Smooth muscle cell (in vitro differentiated cells): Measurements from ENCODE around the gene TMEM273. TPM values are rescaled to one million over a fixed set of nuclear protein-coding genes. Genes with fewer than 3 reads are reported as not detected.

Experiments
- DNase-seq: peaks from one replicate; lab custom pipeline; 2025; ENCODE audit not compliant: unreplicated experiment; lab: John Stamatoyannopoulos, UW
- H2AFZ ChIP-seq: fragments of 200-600 bp; sonication (generic); 2 replicates; pipeline ENCODE4 v1.6.0; 2016; ENCODE audit warnings: antibody characterized with exemption, low read depth, mild to moderate bottlenecking
- H3F3A ChIP-seq: fragments of 200-600 bp; sonication (generic); 2 replicates; pipeline ENCODE4 v1.6.0; 2017; ENCODE audit warnings: antibody characterized with exemption, low read depth
- H3K27ac ChIP-seq: fragments of 200-600 bp; sonication (generic); 2 replicates; pipeline ENCODE4 v1.5.1; 2016; ENCODE audit warnings: low read depth, mild to moderate bottlenecking
- H3K27me3 ChIP-seq: fragments of 200-600 bp; sonication (generic); 2 replicates; pipeline ENCODE4 v1.6.1; 2016; ENCODE audit warnings: low read depth, mild to moderate bottlenecking
- H3K36me3 ChIP-seq: fragments of 200-600 bp; sonication (generic); 2 replicates; pipeline ENCODE4 v1.5.1; 2016; ENCODE audit warnings: low read depth
- H3K4me1 ChIP-seq: fragments of 200-600 bp; sonication (generic); 2 replicates; pipeline ENCODE4 v1.5.1; 2016; ENCODE audit warnings: low read depth
- H3K4me2 ChIP-seq: fragments of 200-600 bp; sonication (generic); 2 replicates; pipeline ENCODE4 v1.6.0; 2016; ENCODE audit warnings: mild to moderate bottlenecking
- H3K4me3 ChIP-seq: fragments of 200-600 bp; sonication (generic); 2 replicates; pipeline ENCODE4 v1.5.1; 2016; ENCODE audit warnings: mild to moderate bottlenecking
- H3K79me2 ChIP-seq: fragments of 200-600 bp; sonication (generic); 2 replicates; pipeline ENCODE4 v1.6.0; 2016; ENCODE audit warnings: low read depth, mild to moderate bottlenecking
- H3K9ac ChIP-seq: fragments of 200-600 bp; sonication (generic); 2 replicates; pipeline ENCODE4 v1.6.0; 2016; ENCODE audit warnings: low read depth
- H3K9me3 ChIP-seq: fragments of 200-600 bp; sonication (generic); replicated peaks from 2 replicates; pipeline ENCODE4 v1.5.1; 2016; ENCODE audit warnings: low read depth
- H4K20me1 ChIP-seq: fragments of 200-600 bp; sonication (generic); 2 replicates; pipeline ENCODE4 v1.6.0; 2016; ENCODE audit warnings: low read depth
- WGBS: methylation state at CpG from one replicate; pipeline ENCODE4 v1.1.7; 2016; ENCODE audit warnings: low lambda C conversion rate; 5-methylcytosine and 5-hydroxymethylcytosine counted together
- polyA plus RNA-seq: library from polyadenylated mRNA; unstranded; fragments of >200 nt; fragmentation: Nextera tagmentation; extraction: Ambion mirVana; gene quantifications from 2 replicates; pipeline ENCODE4 v1.2.1, GENCODE V29; 2016
- total RNA-seq: library from RNA; depleted of rRNA; stranded (reverse); fragments of >200 nt; gene quantifications from 2 replicates; pipeline ENCODE4 v1.2.3, GENCODE V29; 2014
- TF ChIP-seq, protein P1 (sequence below): fragments of 200-600 bp; sonication (generic); IDR thresholded peaks from 2 replicates; pipeline ENCODE4 v1.5.1; 2017; ENCODE audit warnings: borderline replicate concordance, mild to moderate bottlenecking, antibody characterized with exemption; ENCODE audit not compliant: insufficient read depth, poor library complexity, severe bottlenecking

TMEM273 gene
- total and polyA plus RNA-seq, 2 experiments from 2014 or later: 0.09 TPM; not detected in 1

GRCh38 chr10:49177391-49178355, 10.5 kb downstream of the TMEM273 start:
- Histone ChIP-seq H3K4me2 (peak overlapping the region; percentile 42), H2AFZ (peak overlapping the region; percentile 8), H3K27me3 (no peaks in the 10 kb centered on the region), H3K4me3 (no peak overlapping the region), H3K36me3 (no peaks in the 10 kb centered on the region), H3K9ac (peak overlapping the region; percentile 78), H3K27ac (peak overlapping the region; percentile 90), H3K4me1 (peaks cover 4% of the 10 kb centered on the region), H3K79me2 (no peaks in the 10 kb centered on the region), H3F3A (peaks cover 5% of the 10 kb centered on the region), H3K9me3 (no peaks in the 10 kb centered on the region), H4K20me1 (no peaks in the 10 kb centered on the region)
- 42% methylated on average over 9 of the region's 9 CpGs for WGBS
- DNase-seq: no peak
- TF ChIP-seq, protein P1, sequence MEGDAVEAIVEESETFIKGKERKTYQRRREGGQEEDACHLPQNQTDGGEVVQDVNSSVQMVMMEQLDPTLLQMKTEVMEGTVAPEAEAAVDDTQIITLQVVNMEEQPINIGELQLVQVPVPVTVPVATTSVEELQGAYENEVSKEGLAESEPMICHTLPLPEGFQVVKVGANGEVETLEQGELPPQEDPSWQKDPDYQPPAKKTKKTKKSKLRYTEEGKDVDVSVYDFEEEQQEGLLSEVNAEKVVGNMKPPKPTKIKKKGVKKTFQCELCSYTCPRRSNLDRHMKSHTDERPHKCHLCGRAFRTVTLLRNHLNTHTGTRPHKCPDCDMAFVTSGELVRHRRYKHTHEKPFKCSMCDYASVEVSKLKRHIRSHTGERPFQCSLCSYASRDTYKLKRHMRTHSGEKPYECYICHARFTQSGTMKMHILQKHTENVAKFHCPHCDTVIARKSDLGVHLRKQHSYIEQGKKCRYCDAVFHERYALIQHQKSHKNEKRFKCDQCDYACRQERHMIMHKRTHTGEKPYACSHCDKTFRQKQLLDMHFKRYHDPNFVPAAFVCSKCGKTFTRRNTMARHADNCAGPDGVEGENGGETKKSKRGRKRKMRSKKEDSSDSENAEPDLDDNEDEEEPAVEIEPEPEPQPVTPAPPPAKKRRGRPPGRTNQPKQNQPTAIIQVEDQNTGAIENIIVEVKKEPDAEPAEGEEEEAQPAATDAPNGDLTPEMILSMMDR: no peak

DNA sequence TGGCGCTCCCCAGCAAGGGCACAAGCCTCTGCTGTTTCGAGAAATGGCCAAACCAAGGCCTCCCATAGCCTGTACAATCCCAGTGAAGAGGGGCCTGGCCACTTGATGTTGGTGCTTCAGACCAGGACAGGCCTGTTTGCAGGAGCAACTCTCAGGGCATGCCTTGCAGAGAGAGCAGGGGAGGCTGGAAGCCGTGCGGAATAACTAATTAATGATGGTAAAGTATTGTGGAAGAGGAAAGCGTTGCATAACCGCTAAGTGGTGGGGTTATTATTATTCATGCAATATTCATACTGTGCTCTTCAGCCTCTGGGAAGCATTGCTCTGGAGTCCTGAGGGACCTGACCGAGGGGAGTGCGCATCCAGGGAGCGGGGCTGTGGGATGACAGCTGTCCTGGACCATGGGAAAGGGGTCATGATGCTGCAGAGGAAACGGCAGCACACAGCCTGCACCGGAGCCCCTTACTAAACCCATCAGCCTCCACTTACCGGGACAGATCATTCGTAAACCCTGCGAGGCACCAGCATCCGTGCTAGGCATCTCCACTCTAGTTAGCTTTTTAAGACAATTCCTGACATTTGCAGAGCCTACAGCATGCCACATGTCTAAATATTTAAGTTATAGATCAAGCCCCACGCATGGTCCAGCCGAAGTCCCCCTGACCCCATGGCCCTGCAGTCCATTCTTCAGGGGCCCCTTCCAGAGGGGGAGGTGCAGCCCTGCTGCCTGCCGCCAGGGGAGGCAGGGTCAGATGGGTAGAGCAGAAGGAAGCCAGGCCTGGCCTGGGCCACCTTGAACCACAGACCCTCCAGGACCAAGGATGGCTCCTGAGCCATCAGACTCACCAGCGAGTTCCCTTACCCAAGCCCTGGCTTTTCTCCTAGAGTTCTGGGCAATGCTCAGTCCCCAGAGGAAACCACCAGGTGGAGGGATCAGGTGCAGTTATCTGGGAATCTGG, 11.6 kb downstream of the TMEM273 start:
- Histone ChIP-seq H3K9ac (peak overlapping the region; percentile 73), H3K79me2 (no peaks in the 10 kb centered on the region), H4K20me1 (no peaks in the 10 kb centered on the region), H3K27me3 (no peaks in the 10 kb centered on the region), H2AFZ (peak overlapping the region; percentile 8), H3K9me3 (no peaks in the 10 kb centered on the region), H3K4me2 (peak overlapping the region; percentile 42), H3K4me1 (peaks cover 4% of the 10 kb centered on the region), H3K36me3 (no peaks in the 10 kb centered on the region), H3K27ac (peak overlapping the region; percentile 90), H3K4me3 (no peak overlapping the region), H3F3A (peaks cover 5% of the 10 kb centered on the region)
- DNase-seq: no peak
- TF ChIP-seq, protein P1: no peak
- 98% methylated on average over 19 of the region's 19 CpGs for WGBS

GRCh38 chr10:49175587-49176309, 12.4 kb downstream of the TMEM273 start:
- Histone ChIP-seq H3K4me3 (no peak overlapping the region), H3K79me2 (no peaks in the 10 kb centered on the region), H4K20me1 (no peaks in the 10 kb centered on the region), H3K27ac (no peak overlapping the region), H3K27me3 (no peaks in the 10 kb centered on the region), H3F3A (peaks cover 5% of the 10 kb centered on the region), H2AFZ (no peak overlapping the region), H3K4me2 (no peak overlapping the region), H3K9me3 (no peaks in the 10 kb centered on the region), H3K4me1 (peaks cover 4% of the 10 kb centered on the region), H3K9ac (no peak overlapping the region), H3K36me3 (no peaks in the 10 kb centered on the region)
- 96% methylated on average over 8 of the region's 8 CpGs for WGBS
- no peak for DNase-seq
- TF ChIP-seq, protein P1: no peak
